ENCODE measurements around the gene ENTREP3. TPM values are rescaled to one million over a fixed set of nuclear protein-coding genes. Genes with fewer than 3 reads are reported as not detected.

ENTREP3 gene
- total RNA-seq, 1 experiment from 2014 or later: 12.6 TPM

DNA sequence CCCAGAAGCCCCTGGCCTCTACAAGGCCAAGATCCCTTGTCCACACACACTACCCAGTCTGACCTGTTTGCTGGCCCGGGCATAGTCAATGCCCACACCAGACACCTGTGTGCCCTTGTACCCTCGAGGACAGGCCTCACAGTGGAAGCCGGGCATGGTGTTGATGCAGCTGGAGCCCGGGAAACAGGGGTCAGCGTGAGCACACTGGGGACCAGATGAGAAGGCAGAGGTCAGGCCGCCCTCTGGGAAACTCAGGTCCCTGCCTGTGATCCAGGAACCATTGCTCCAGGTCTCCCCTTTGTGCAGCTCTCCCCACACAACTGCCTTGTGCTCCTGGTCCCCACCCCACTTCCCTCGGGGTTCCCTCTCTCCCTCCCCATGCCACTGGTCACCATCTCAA lies 53.1 kb downstream of the ENTREP3 start:
- no peak for DNase-seq (ENCODE audit: low spot score)

- DNase-seq (ENCODE audit: low spot score): no peak
Measured at GRCh38 chr1:155200920-155201319, 54.4 kb downstream of the ENTREP3 start.

GRCh38 chr1:155199792-155200191 lies 55.5 kb downstream of the ENTREP3 start:
- DNase-seq (ENCODE audit: low spot score): no peak

DNA sequence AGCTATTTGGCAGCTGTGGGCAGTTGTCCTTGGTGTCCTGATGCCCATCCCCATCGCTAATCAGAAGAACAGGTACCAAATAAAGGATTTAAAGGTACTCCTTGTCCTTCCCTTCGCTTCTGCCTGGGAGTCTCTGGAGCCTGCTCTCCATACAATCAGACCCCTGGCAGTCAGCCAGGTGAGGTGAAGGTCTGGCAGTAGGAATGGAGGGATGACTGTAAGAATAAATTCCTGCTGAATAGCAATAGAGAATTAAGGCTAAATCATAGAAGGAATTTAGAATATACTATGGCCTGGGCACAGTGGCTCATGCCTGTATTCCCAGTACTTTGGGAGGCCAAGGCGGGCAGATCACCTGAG lies 56.8 kb downstream of the ENTREP3 start:
- no peak for DNase-seq (ENCODE audit: low spot score)

- DNase-seq (ENCODE audit: low spot score): no peak
Measured at GRCh38 chr1:155197901-155198546, 57.3 kb downstream of the ENTREP3 start.

Other genes with a start within 250 kb of the ENTREP3 start
- gene DCST2, start 221.7 kb downstream of the ENTREP3 start, total RNA-seq (2014; rRNA removed; shearing (Covaris generic)): 0.70 and 3.3 TPM in 2 replicates
- gene DCST1, start 221.7 kb downstream of the ENTREP3 start, total RNA-seq (2014; rRNA removed; shearing (Covaris generic)): 0.05 TPM in 1 of 2 replicates, not detected in the other
- 177 and 185 TPM in 2 replicates for gene ADAM15, start 204.2 kb downstream of the ENTREP3 start, total RNA-seq (2014; rRNA removed; shearing (Covaris generic))
- 34.6 and 45.0 TPM in 2 replicates for gene EFNA4, start 191.7 kb downstream of the ENTREP3 start, total RNA-seq (2014; rRNA removed; shearing (Covaris generic))
- gene EFNA3, start 176.6 kb downstream of the ENTREP3 start, total RNA-seq (2014; rRNA removed; shearing (Covaris generic)): 2.4 and 3.9 TPM in 2 replicates
- 49.8 and 62.7 TPM in 2 replicates for gene EFNA1, start 127.6 kb downstream of the ENTREP3 start, total RNA-seq (2014; rRNA removed; shearing (Covaris generic))
- 38.8 and 47.5 TPM in 2 replicates for gene SLC50A1, start 119.6 kb downstream of the ENTREP3 start, total RNA-seq (2014; rRNA removed; shearing (Covaris generic))
- gene DPM3, start 115.0 kb downstream of the ENTREP3 start, total RNA-seq (2014; rRNA removed; shearing (Covaris generic)): 86.2 and 100 TPM in 2 replicates
- 107 and 128 TPM in 2 replicates for gene KRTCAP2, start 82.2 kb downstream of the ENTREP3 start, total RNA-seq (2014; rRNA removed; shearing (Covaris generic))
- not detected in 2 replicates for gene TRIM46, start 81.6 kb downstream of the ENTREP3 start, total RNA-seq (2014; rRNA removed; shearing (Covaris generic))
- 4.2 and 7.6 TPM in 2 replicates for gene THBS3, start 47.6 kb downstream of the ENTREP3 start, total RNA-seq (2014; rRNA removed; shearing (Covaris generic))
- gene MTX1, start 46.8 kb downstream of the ENTREP3 start, total RNA-seq (2014; rRNA removed; shearing (Covaris generic)): 72.2 and 86.8 TPM in 2 replicates
- 112 and 114 TPM in 2 replicates for gene SCAMP3, start 6.9 kb upstream of the ENTREP3 start, total RNA-seq (2014; rRNA removed; shearing (Covaris generic))
- 29.3 and 35.2 TPM in 2 replicates for gene CLK2, start 18.0 kb upstream of the ENTREP3 start, total RNA-seq (2014; rRNA removed; shearing (Covaris generic))
- gene HCN3, start 22.0 kb upstream of the ENTREP3 start, total RNA-seq (2014; rRNA removed; shearing (Covaris generic)): 4.3 and 6.4 TPM in 2 replicates
- gene PKLR, start 46.0 kb upstream of the ENTREP3 start, total RNA-seq (2014; rRNA removed; shearing (Covaris generic)): 0.28 TPM in 1 of 2 replicates, not detected in the other
- 270 and 302 TPM in 2 replicates for gene FDPS, start 53.4 kb upstream of the ENTREP3 start, total RNA-seq (2014; rRNA removed; shearing (Covaris generic))
- 80.6 and 86.9 TPM in 2 replicates for gene RUSC1, start 65.4 kb upstream of the ENTREP3 start, total RNA-seq (2014; rRNA removed; shearing (Covaris generic))

Data from HT-29 (cell line).